AG04450 (cell line): Measurements from ENCODE around the gene PTPRC. TPM values are rescaled to one million over a fixed set of nuclear protein-coding genes. Genes with fewer than 3 reads are reported as not detected.

Source experiments
- CTCF ChIA-PET: fragments of 300-600, 350-600 bp; formaldehyde crosslinking; extraction: SDS; loops from one replicate; lab custom pipeline; 2022; ENCODE audit warnings: antibody characterized with exemption, inconsistent platforms; lab: Charles Lee
- POLR2A ChIA-PET: fragments of 350-600 bp; formaldehyde crosslinking; extraction: SDS; loops from one replicate; lab custom pipeline; 2021; ENCODE audit warnings: antibody characterized with exemption, inconsistent platforms; lab: Yijun Ruan, JAX
- DNase-seq: peaks from one replicate; pipeline ENCODE4 v3.0.0-alpha.2; 2011; ENCODE audit warnings: low read depth, low spot score
- H3K27ac ChIP-seq: one replicate; pipeline ENCODE4 v1.5.1; 2012; ENCODE audit warnings: low read depth, low read length, control low read depth
- H3K27me3 ChIP-seq: one replicate; pipeline ENCODE4 v1.6.0; 2012; ENCODE audit warnings: low read length; ENCODE audit not compliant: control insufficient read depth, insufficient read depth
- H3K4me3 ChIP-seq: 2 replicates; pipeline ENCODE4 v1.5.1; 2011; ENCODE audit warnings: mild to moderate bottlenecking, low read depth, low read length, control low read depth
- H3K9me3 ChIP-seq: 2 replicates; pipeline ENCODE4 v1.5.1; 2012; ENCODE audit warnings: low read length; ENCODE audit not compliant: control insufficient read depth, insufficient read depth
- CTCF ChIP-seq: IDR thresholded peaks from 2 replicates; pipeline ENCODE4 v1.5.1; 2011; ENCODE audit warnings: low read depth, low read length, control low read depth, inconsistent platforms
- polyA plus RNA-seq: library from polyadenylated mRNA; depleted of rRNA; stranded (reverse); fragments of >200 nt; gene quantifications from 2 replicates; pipeline ENCODE4 v1.2.3, GENCODE V29; 2011

The PTPRC gene
- polyA plus RNA-seq, 1 experiment = 0.05 TPM

DNA sequence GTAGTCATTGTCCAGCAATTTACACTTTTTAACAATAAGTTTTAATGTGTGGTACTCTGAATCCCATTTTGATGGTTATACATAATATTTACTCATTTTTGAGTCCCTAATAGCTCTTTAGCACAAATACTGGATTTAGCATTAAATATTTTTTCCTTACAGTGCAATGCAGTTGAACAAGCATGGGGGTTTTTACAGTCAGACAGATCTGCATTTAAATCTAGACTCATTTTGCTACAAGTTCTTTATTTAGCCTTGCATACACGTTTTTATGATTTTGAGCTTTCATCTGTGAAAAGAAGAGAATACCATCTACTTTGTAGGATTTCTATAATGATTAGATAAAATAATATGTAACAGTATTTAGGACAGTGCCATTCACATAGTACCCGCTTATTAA is 44.0 kb downstream of the PTPRC start:
- no peaks in the 10 kb centered on the region for H3K27me3 ChIP-seq
- ChIA-PET POLR2A (interaction anchor here (1.4 kb wide), 1 partner anchor 13 kb away, joined by 3 read pairs; no protein-coding TSS in a partner anchor), CTCF (interaction anchor here (0.6 to 4.3 kb wide), 4 partner anchors 216 to 595 kb away, joined by 4 to 34 read pairs (median 6); no protein-coding TSS in a partner anchor)
- peaks cover 6% of the 10 kb centered on the region; the same call in 1 of the 2 replicates for H3K9me3 ChIP-seq
- no peak overlapping the region for H3K4me3 ChIP-seq
- no peak for DNase-seq
- H3K27ac ChIP-seq = no peak overlapping the region
- no peak for TF ChIP-seq CTCF

GRCh38 chr1:198683449-198683848 is 44.6 kb downstream of the PTPRC start:
- ChIA-PET POLR2A (no interaction called here), CTCF (interaction anchor here (2.2 to 4.3 kb wide), 2 partner anchors 217 to 527 kb away, joined by 7 to 34 read pairs; no protein-coding TSS in a partner anchor)
- DNase-seq = no peak
- Histone ChIP-seq H3K4me3 (no peak overlapping the region), H3K27ac (no peak overlapping the region), H3K9me3 (peaks cover 6% of the 10 kb centered on the region; the same call in 1 of the 2 replicates), H3K27me3 (no peaks in the 10 kb centered on the region)
- no peak for TF ChIP-seq CTCF

DNA sequence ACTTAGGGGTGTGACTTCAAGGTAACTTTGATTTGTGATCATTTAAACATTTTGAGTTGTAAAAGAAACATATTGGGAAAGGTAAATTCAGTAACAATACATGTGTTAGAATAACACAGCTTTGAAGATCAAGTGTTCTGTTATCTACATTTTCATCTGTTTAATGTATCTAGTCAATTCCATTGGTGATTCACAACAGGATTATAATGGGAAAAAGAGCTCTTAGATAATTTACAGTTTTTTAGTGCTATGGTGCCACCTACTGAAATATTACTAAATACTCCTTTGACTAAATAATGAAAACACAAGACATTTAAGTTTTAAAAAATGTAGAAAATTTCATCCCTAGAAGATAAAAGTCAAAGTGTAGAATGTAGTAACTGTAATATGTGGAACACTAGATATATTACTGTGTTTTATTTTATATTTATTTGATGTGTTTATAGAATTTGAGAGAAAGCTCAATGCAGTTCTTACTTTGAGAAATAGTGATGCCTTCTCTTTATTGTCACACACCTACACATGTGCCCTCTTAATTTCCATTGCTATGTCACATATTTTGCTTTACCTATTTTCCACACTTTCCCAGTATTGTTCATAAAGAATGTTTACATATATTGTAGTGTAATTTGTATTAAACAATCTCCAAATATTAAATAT is 47.4 kb downstream of the PTPRC start:
- ChIA-PET POLR2A (interaction anchor here (0.7 kb wide), 1 partner anchor 1236 kb away, joined by 3 read pairs; no protein-coding TSS in a partner anchor), CTCF (interaction anchor here (0.6 to 4.3 kb wide), 22 partner anchors 13 to 1286 kb away, joined by 3 to 34 read pairs (median 3); no protein-coding TSS in a partner anchor)
- peak; percentile 28 for TF ChIP-seq CTCF
- H3K9me3 ChIP-seq = no peaks in the 10 kb centered on the region
- no peak overlapping the region for H3K4me3 ChIP-seq
- H3K27me3 ChIP-seq = no peaks in the 10 kb centered on the region
- H3K27ac ChIP-seq = no peak overlapping the region
- DNase-seq = no peak

DNA sequence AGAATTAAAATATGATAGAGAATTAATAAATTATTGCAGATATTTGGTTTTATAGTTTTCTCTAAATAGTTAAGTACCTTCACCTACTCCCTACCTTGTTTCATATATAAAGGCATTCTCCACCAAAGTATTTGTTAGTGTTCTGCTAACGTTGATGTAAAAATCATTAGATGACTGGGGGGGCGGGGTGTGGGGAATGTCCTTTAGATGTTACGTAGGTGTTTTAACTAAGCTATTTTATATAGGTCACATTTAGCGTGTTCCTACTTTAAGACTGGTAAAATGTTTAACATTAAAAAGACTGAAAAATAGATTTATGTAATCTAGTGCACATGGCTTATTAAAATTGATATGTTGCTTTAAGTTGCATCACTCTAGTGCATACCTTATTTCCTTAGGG is 48.6 kb downstream of the PTPRC start:
- ChIA-PET CTCF (no interaction called here), POLR2A (no interaction called here)
- TF ChIP-seq CTCF = no peak
- no peak overlapping the region for H3K4me3 ChIP-seq
- no peak overlapping the region for H3K27ac ChIP-seq
- DNase-seq = no peak
- H3K27me3 ChIP-seq = no peaks in the 10 kb centered on the region
- no peaks in the 10 kb centered on the region for H3K9me3 ChIP-seq

- Histone ChIP-seq H3K9me3 (no peaks in the 10 kb centered on the region), H3K27me3 (no peaks in the 10 kb centered on the region), H3K27ac (no peak overlapping the region), H3K4me3 (no peak overlapping the region)
- POLR2A ChIA-PET = no interaction called here
- DNase-seq = no peak
- CTCF ChIA-PET = interaction anchor here (1.2 kb wide), 1 partner anchor 10 kb away, joined by 4 read pairs; no protein-coding TSS in a partner anchor
- no peak for TF ChIP-seq CTCF
Measured at GRCh38 chr1:198691063-198691462, 52.2 kb downstream of the PTPRC start.
